HepG2 (cell line): ENCODE data around the gene LIME1. TPM values are rescaled to one million over a fixed set of nuclear protein-coding genes. Genes with fewer than 3 reads are reported as not detected.

Experiments
- CAMTA2 ChIP-seq: sonication (generic); formaldehyde crosslinking; IDR thresholded peaks from 2 replicates; pipeline ENCODE4 v1.4.0; 2020; ENCODE audit warnings: mild to moderate bottlenecking, missing genetic modification reagents, borderline replicate concordance
- CREM ChIP-seq, 2 experiments: sonication (generic) in 1 of 2; formaldehyde crosslinking in 1 of 2; IDR thresholded peaks; 2 replicates each; pipeline versions ENCODE4 v1.4.0 to v1.6.1; 2016 to 2020; ENCODE audit warnings: antibody characterized with exemption in 1 of 2, mild to moderate bottlenecking in 1 of 2, missing genetic modification reagents in 1 of 2
- DR1 ChIP-seq: sonication (generic); formaldehyde crosslinking; IDR thresholded peaks from 2 replicates; pipeline ENCODE4 v1.8.0; 2021; ENCODE audit warnings: mild to moderate bottlenecking, missing genetic modification reagents, inconsistent platforms
- GFI1 ChIP-seq: sonication (generic); formaldehyde crosslinking; IDR thresholded peaks from 2 replicates; pipeline ENCODE4 v1.5.0; 2020; ENCODE audit warnings: missing genetic modification reagents, mild to moderate bottlenecking, borderline replicate concordance
- HES4 ChIP-seq: sonication (generic); formaldehyde crosslinking; IDR thresholded peaks from 2 replicates; pipeline ENCODE4 v1.9.0; 2021; ENCODE audit warnings: mild to moderate bottlenecking, missing genetic modification reagents, borderline replicate concordance
- KDM5B ChIP-seq: sonication (generic); formaldehyde crosslinking; IDR thresholded peaks from 2 replicates; pipeline ENCODE4 v1.4.0; 2020; ENCODE audit warnings: missing genetic modification reagents, mild to moderate bottlenecking, borderline replicate concordance
- MIXL1 ChIP-seq: IDR thresholded peaks from 2 replicates; pipeline ENCODE4 v1.6.1; 2016
- PITX1 ChIP-seq: sonication (generic); formaldehyde crosslinking; IDR thresholded peaks from 2 replicates; pipeline ENCODE4 v1.5.1; 2020; ENCODE audit warnings: mild to moderate bottlenecking, missing genetic modification reagents
- PRPF4 ChIP-seq: fragments of 200-400 bp; formaldehyde crosslinking; IDR thresholded peaks from 2 replicates; pipeline ENCODE4 v1.6.1; 2016; ENCODE audit warnings: low read length, low read depth; ENCODE audit not compliant: poor library complexity, severe bottlenecking
- SALL1 ChIP-seq: sonication (generic); formaldehyde crosslinking; IDR thresholded peaks from 2 replicates; pipeline ENCODE4 v1.8.0; 2022; ENCODE audit warnings: mild to moderate bottlenecking, missing genetic modification reagents
- STAG1 ChIP-seq: sonication (generic); formaldehyde crosslinking; IDR thresholded peaks from 2 replicates; pipeline ENCODE4 v1.4.0; 2020; ENCODE audit warnings: missing genetic modification reagents
- TEAD3 ChIP-seq: optimal IDR thresholded peaks from 2 replicates; pipeline ENCODE3; 2016; ENCODE audit warnings: borderline replicate concordance
- ZBTB7B ChIP-seq: sonication (generic); formaldehyde crosslinking; IDR thresholded peaks from 2 replicates; pipeline ENCODE4 v1.4.0; 2020; ENCODE audit warnings: missing genetic modification reagents
- ZNF274 ChIP-seq: sonication (generic); formaldehyde crosslinking; IDR thresholded peaks from 2 replicates; pipeline ENCODE4 v1.5.1; 2020; ENCODE audit warnings: mild to moderate bottlenecking, missing genetic modification reagents
- ZNF552 ChIP-seq: sonication (generic); formaldehyde crosslinking; IDR thresholded peaks from 2 replicates; pipeline ENCODE4 v1.9.0; 2022; ENCODE audit warnings: missing genetic modification reagents, mild to moderate bottlenecking, borderline replicate concordance
- ZNF570 ChIP-seq: sonication (generic); formaldehyde crosslinking; IDR thresholded peaks from 2 replicates; pipeline ENCODE4 v1.4.0; 2020; ENCODE audit warnings: mild to moderate bottlenecking, missing genetic modification reagents, borderline replicate concordance
- ZNF572 ChIP-seq: sonication (generic); formaldehyde crosslinking; IDR thresholded peaks from 2 replicates; pipeline ENCODE4 v1.5.1; 2020; ENCODE audit warnings: mild to moderate bottlenecking, missing genetic modification reagents
- ZNF883 ChIP-seq: sonication (generic); formaldehyde crosslinking; IDR thresholded peaks from 2 replicates; pipeline ENCODE4 v1.5.1; 2020; ENCODE audit warnings: mild to moderate bottlenecking, missing genetic modification reagents; ENCODE audit errors: not compliant biosample characterization
- polyA plus RNA-seq, 8 experiments: library from polyadenylated mRNA; depleted of rRNA in 3 of 8; stranded (reverse) in 7 of 8; unstranded in 1 of 8; fragments of >200 nt; fragmentation: Illumina TruSeq in 4 of 8; extraction: Trizol in 4 of 8; gene quantifications; 2 replicates each; pipeline versions ENCODE4 v1.2.1 to v1.2.3, GENCODE V29; 2011 to 2016; ENCODE audit warnings: low read depth in 4 of 8, missing spikeins in 1 of 8, mixed read lengths in 1 of 8; ENCODE audit not compliant: insufficient read depth in 1 of 8
- total RNA-seq, 5 experiments: library from RNA; depleted of rRNA; stranded (reverse); fragments of >200 nt; fragmentation: Illumina TruSeq; extraction: Trizol; gene quantifications; 2 replicates each; pipeline ENCODE4 v1.2.3, GENCODE V29; 2016; ENCODE audit warnings: low read depth in 1 of 5
- TF ChIP-seq, protein P1 (sequence below): sonication (generic); formaldehyde crosslinking; IDR thresholded peaks from 2 replicates; pipeline ENCODE4 v1.5.1; 2020; ENCODE audit warnings: mild to moderate bottlenecking, missing genetic modification reagents, moderate library complexity
- TF ChIP-seq, protein P2 (sequence below): sonication (generic); formaldehyde crosslinking; IDR thresholded peaks from 2 replicates; pipeline ENCODE4 v1.4.0; 2020; ENCODE audit warnings: missing genetic modification reagents
- TF ChIP-seq, protein P3 (sequence below): sonication (generic); formaldehyde crosslinking; IDR thresholded peaks from 2 replicates; pipeline ENCODE4 v1.4.0; 2020; ENCODE audit warnings: low read depth, mild to moderate bottlenecking, missing genetic modification reagents

LIME1 gene
- total and polyA plus RNA-seq, 2 of the 13 experiments (the other 11 are each of a cell fraction or from before 2014, with no cell fraction given) = 13.0 to 61.5 TPM

DNA sequence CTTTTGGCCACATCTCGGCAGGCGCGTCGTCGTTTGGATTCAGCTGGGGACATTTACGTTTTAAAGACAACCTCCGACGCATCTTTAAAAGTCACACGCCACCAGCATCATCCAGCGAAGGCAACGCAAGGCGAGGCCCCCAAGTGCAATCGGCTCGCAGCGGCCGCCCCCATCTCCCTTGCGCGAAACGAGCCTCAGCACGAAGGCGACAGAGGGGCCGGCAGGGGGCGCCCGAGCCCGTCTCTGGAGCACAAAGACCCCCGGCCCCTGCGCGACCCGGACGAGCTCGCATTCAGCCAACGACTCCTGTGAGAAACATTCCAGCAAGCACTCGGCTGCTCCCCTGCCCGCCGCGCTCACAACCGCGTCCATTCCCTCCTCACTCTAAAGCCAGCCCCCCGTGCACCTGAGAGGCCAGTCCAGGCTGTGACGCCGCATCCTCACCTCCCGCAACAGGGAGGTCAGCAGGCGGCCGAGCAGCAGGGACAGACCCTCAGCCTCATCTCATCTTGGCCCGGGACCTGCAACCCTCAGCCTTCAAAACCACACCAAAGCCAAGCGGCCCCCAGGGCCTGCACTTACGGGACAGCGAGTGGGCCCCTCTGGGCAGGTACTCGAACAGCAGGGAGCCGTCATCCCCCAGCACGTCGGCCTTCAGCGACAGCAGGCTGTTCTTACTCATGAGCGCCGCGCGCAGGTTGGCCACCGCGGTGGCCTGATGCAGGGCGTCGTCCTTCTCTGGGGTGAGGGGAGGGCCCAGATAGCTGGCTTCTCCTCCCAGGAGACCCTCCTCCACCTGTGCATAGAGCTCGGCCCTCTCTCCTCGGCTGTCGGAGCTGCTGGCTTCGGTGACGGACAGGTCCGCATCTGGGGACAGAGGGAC lies 38.9 kb downstream of the LIME1 start (continued):
- TF ChIP-seq, protein P1, sequence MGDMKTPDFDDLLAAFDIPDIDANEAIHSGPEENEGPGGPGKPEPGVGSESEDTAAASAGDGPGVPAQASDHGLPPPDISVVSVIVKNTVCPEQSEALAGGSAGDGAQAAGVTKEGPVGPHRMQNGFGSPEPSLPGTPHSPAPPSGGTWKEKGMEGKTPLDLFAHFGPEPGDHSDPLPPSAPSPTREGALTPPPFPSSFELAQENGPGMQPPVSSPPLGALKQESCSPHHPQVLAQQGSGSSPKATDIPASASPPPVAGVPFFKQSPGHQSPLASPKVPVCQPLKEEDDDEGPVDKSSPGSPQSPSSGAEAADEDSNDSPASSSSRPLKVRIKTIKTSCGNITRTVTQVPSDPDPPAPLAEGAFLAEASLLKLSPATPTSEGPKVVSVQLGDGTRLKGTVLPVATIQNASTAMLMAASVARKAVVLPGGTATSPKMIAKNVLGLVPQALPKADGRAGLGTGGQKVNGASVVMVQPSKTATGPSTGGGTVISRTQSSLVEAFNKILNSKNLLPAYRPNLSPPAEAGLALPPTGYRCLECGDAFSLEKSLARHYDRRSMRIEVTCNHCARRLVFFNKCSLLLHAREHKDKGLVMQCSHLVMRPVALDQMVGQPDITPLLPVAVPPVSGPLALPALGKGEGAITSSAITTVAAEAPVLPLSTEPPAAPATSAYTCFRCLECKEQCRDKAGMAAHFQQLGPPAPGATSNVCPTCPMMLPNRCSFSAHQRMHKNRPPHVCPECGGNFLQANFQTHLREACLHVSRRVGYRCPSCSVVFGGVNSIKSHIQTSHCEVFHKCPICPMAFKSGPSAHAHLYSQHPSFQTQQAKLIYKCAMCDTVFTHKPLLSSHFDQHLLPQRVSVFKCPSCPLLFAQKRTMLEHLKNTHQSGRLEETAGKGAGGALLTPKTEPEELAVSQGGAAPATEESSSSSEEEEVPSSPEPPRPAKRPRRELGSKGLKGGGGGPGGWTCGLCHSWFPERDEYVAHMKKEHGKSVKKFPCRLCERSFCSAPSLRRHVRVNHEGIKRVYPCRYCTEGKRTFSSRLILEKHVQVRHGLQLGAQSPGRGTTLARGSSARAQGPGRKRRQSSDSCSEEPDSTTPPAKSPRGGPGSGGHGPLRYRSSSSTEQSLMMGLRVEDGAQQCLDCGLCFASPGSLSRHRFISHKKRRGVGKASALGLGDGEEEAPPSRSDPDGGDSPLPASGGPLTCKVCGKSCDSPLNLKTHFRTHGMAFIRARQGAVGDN = peak; percentile 27
- TF ChIP-seq, protein P2, sequence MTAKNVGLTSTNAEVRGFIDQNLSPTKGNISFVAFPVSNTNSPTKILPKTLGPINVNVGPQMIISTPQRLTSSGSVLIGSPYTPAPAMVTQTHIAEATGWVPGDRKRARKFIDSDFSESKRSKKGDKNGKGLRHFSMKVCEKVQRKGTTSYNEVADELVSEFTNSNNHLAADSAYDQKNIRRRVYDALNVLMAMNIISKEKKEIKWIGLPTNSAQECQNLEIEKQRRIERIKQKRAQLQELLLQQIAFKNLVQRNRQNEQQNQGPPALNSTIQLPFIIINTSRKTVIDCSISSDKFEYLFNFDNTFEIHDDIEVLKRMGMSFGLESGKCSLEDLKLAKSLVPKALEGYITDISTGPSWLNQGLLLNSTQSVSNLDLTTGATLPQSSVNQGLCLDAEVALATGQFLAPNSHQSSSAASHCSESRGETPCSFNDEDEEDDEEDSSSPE = no peak
- TF ChIP-seq ZNF883 (CRISPR knock-in tag) = peak; percentile 12
- TF ChIP-seq ZNF552 = no peak
- no peak for TF ChIP-seq GFI1 (CRISPR knock-in tag)
- no peak for TF ChIP-seq CREM (IDR thresholded peaks at IDR 0.05)
- TF ChIP-seq CREM (CRISPR knock-in tag; IDR thresholded peaks at IDR 0.05) = 0 out of 2 replicates have a peak, but pooled peaks have one; percentile 13
- no peak for TF ChIP-seq MIXL1
- TF ChIP-seq HES4 (CRISPR knock-in tag) = no peak
- no peak for TF ChIP-seq ZNF570 (CRISPR knock-in tag)
- TF ChIP-seq ZNF572 (CRISPR knock-in tag) = 0 out of 2 replicates have a peak, but pooled peaks have one; percentile 10
- TF ChIP-seq DR1 (CRISPR knock-in tag) = no peak; the same call in 1 of the 2 replicates
- TF ChIP-seq ZNF274 (CRISPR knock-in tag) = no peak
- TF ChIP-seq PRPF4 = peak; percentile 89
- TF ChIP-seq, protein P3, sequence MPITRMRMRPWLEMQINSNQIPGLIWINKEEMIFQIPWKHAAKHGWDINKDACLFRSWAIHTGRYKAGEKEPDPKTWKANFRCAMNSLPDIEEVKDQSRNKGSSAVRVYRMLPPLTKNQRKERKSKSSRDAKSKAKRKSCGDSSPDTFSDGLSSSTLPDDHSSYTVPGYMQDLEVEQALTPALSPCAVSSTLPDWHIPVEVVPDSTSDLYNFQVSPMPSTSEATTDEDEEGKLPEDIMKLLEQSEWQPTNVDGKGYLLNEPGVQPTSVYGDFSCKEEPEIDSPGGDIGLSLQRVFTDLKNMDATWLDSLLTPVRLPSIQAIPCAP (CRISPR knock-in tag) = no peak
- TF ChIP-seq STAG1 (CRISPR knock-in tag) = peak; percentile 72
- TF ChIP-seq CAMTA2 (CRISPR knock-in tag) = 0 out of 2 replicates have a peak, but pooled peaks have one; percentile 48
- peak; percentile 36 for TF ChIP-seq TEAD3 (CRISPR knock-in tag)
- no peak; the same call in 1 of the 2 replicates for TF ChIP-seq SALL1
- TF ChIP-seq KDM5B = peak; percentile 63; the same call in 1 of the 2 replicates
- TF ChIP-seq PITX1 (CRISPR knock-in tag) = 0 out of 2 replicates have a peak, but pooled peaks have one; percentile 40
- peak; percentile 94 for TF ChIP-seq ZBTB7B (CRISPR knock-in tag)
